Measurements from ENCODE around the gene CALHM5. TPM values are rescaled to one million over a fixed set of nuclear protein-coding genes. Genes with fewer than 3 reads are reported as not detected.
A peak's percentile ranks its signal among the peaks of the same experiment; 100 is the strongest.

The CALHM5 gene
- total and polyA plus RNA-seq, 2 of the 4 experiments (the other 2 are of a cell fraction), result 3.3 to 10.8 TPM

GRCh38 chr6:116530436-116530835 is 19.0 kb downstream of the CALHM5 start:
- in situ Hi-C loops (cut with MboI; ENCODE audit: low sequenced_read_pairs) (loop anchor here (10.0 kb wide), 2 partner anchors 236 to 266 kb away; no protein-coding TSS in a partner anchor), intact Hi-C loops (cut with micrococcal nuclease) (loop anchor here (2.0 kb wide), 2 partner anchors 18 to 308 kb away; no protein-coding TSS in a partner anchor), dilution Hi-C loops (cut with HindIII; ENCODE audit: low sequenced_read_pairs, unreplicated experiment) (no loop called here)
- Histone ChIP-seq H4K8ac (ENCODE audit: low read depth in 2 of 2, low read length in 2 of 2) (no peak overlapping the region), H3K36me3 (ENCODE audit: control insufficient read depth, insufficient read depth, low read length) (no peaks in the 10 kb centered on the region), H4K5ac (ENCODE audit: low read depth, low read length) (no peak overlapping the region), H2BK15ac (ENCODE audit: low read depth, low read length) (no peak overlapping the region), H3K23ac (ENCODE audit: low read depth, low read length) (no peak overlapping the region), H3K9me3 (ENCODE audit: control insufficient read depth, insufficient read depth, low read length) (no peaks in the 10 kb centered on the region), H3K4me1 (ENCODE audit: control insufficient read depth, insufficient read depth, low read length) (peaks cover 12% of the 10 kb centered on the region), H3K56ac (ENCODE audit: extremely low read depth, insufficient read depth, low read length) (no peak overlapping the region), H3K27me3 (ENCODE audit: control insufficient read depth, insufficient read depth, low read length) (no peaks in the 10 kb centered on the region), H2AK5ac (ENCODE audit: low read depth, low read length) (no peak overlapping the region), H3K27ac (ENCODE audit: insufficient read depth, low read length) (no peak overlapping the region), H3K18ac (ENCODE audit: low read depth, low read length) (no peak overlapping the region), H2BK5ac (ENCODE audit: low read depth, low read length, poor library complexity, severe bottlenecking) (no peak overlapping the region), H3K14ac (replicated peaks; ENCODE audit: low read depth, low read length) (no peak overlapping the region), H2BK20ac (ENCODE audit: low read depth, low read length) (no peak overlapping the region), H3K4me2 (ENCODE audit: low read depth, low read length) (peak overlapping the region; percentile 57; the same call in 1 of the 2 replicates), H2BK120ac (ENCODE audit: low read depth, low read length) (no peak overlapping the region), H3K79me1 (ENCODE audit: low read depth in 1 of 2, low read length in 2 of 2) (0 out of 4 replicates have a peak, but pooled peaks cover 0 to 3% of the 10 kb centered on the region in 2 experiments), H2AFZ (replicated peaks; ENCODE audit: low read length, poor library complexity) (no peak overlapping the region), H3K9me1 (ENCODE audit: insufficient read depth, low read length) (peaks cover 12% of the 10 kb centered on the region), H3K4ac (ENCODE audit: low read depth, low read length) (no peak overlapping the region), H3K9ac (ENCODE audit: low read depth, low read length) (no peak overlapping the region), H4K91ac (ENCODE audit: insufficient read depth, low read depth, low read length) (no peak overlapping the region), H2AK9ac (replicated peaks; ENCODE audit: low read depth, low read length, poor library complexity) (no peak overlapping the region), H3K4me3 (ENCODE audit: insufficient read depth, low read depth, low read length) (no peak overlapping the region), H4K20me1 (ENCODE audit: insufficient read depth, low read length) (no peaks in the 10 kb centered on the region)
- WGBS, 2 experiments (ENCODE audit: extremely low coverage in 2 of 2, insufficient read length in 1 of 2), result no CpG with 5 or more reads among the region's 2 CpGs
- ChIA-PET POLR2A (ENCODE audit: unreplicated experiment) (no interaction called here), CTCF (interaction anchor here (0.6 to 1.3 kb wide), 4 partner anchors 16 to 262 kb away, joined by 3 to 6 read pairs (median 4); no protein-coding TSS in a partner anchor)
- TF ChIP-seq MAFK (IDR thresholded peaks at IDR 0.05; ENCODE audit: low read depth, low read length), result no peak
- BruUV-seq (replicated peaks), result no TSS peak
- DNase-seq (peak; percentile 79), ATAC-seq (ENCODE audit: low read depth) (peak; percentile 69)
